HG02870 (cell line): ENCODE results near the gene WSB2.
"Not testable (repeated sequence)": the region's sequence is repeated elsewhere in the genome, so short reads cannot be mapped to it uniquely, and the experiment has no call there.

Experiments used
- ATAC-seq: cut with Tn5 transposase; IDR thresholded peaks from one replicate; pipeline ENCODE4 v1.9.1; 2021; ENCODE audit warnings: mild to moderate bottlenecking, moderate library complexity; ENCODE audit not compliant: unreplicated experiment

The WSB2 gene

DNA sequence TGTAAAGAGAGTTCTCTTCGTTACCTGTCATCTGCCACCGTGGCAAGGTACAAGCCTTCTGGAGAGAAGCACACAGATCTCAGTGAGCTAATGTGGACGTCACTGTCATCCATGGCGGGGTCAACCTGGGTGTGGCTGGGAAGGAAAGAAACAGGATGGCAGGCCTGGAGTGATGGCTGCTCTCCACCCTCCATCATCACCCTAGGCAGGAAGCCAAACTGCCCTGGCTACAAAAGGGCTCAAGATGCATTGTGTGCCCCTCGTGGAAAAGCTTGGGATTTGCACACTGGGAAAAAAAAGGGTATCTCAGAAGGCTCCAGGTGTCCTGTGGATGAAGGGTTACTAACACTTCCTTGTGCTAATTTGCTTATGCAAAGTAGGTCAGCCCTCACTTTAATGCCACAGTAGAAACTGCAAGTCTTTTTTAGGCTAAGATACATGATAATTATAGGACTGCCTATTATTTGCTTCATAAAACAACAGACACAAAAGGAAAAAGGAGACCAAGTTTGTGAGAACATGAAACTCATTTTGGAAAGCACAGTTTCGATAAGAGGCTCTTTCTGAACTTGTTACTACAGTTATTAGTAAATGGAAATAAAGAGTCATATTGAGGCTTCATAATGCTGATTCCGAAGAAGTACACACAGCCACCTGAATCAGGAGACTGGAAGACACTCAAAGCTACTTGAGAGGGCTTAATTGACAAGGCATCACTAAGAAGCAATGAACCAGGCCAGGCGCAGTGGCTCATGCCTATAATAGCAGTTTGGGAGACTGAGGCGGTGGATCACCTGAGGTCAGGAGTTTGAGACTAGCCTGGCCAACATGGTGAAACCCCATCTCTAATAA is 25.6 kb downstream of the WSB2 start:
- peak; percentile 86 for ATAC-seq

DNA sequence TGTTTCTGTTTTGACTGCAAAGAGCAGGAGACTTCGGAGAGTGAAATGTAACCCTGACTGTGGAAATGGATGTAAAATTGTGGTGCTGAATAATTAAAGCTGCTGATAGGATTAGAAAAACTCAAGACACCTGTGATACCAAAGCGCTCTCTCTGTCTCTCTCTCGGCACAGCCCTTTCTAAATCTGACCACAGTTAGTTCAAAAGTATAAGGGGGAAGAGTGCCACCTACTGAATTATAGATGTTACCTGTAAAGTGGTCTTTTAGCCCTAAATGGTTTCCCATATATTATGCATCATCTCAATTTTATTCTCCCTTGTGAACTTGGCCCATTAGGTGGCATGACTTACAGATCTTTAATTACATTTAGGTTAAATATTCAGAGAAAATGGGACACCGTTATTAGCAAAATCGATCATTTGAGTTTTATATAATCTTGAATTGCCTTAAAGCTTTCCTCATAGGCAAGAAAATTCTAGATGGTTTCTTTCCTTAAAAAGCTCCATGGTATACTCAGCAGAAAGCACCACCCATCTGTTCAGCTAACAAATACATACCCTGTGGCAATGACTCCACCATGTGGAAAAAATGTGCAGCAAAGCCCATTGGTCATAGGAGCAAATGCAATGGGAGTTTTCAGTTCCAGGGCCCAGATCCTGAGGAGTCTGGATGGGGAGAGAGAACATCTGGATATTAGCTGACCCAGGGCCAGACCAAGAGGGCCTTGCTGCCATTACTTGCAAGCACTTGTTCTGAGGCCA is 26.4 kb downstream of the WSB2 start:
- ATAC-seq: no peak

DNA sequence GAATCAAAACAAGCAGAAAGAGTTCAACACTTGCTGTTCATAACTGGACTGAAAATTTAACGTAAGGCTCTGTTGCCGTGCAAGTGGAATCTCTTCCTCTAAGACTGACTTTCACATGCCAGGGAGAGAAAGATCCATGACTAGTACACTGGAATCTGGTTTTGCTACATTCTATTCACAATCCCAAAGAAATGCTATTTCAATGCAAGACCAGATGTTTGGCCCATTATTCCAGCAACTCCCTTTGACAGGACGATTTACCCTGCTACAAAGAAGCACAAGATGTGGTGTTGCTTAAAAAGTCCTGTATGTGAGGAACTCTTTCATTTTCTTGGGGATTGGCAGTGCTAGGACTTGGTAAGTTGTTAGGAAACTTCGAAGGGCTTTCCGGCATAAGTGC is 27.1 kb downstream of the WSB2 start:
- no peak for ATAC-seq

DNA sequence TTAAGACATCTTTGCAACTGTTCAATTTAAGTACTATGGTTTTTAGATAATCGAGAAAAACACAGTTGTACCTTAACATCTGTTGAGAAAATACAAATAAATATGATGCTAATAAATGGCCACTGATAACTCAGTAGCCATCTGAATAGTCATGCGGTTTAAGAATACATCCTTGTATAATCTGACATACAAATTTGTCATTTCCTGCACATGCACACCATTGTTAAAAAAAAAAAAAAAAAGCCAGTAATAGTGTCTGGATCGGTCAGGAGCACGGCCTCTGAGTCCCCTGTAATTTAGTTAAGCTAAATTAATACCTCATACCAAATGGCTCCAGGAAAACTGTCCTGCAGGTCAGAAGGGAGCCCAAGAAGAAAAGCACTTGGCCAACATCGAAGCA is 27.7 kb downstream of the WSB2 start:
- no peak for ATAC-seq

DNA sequence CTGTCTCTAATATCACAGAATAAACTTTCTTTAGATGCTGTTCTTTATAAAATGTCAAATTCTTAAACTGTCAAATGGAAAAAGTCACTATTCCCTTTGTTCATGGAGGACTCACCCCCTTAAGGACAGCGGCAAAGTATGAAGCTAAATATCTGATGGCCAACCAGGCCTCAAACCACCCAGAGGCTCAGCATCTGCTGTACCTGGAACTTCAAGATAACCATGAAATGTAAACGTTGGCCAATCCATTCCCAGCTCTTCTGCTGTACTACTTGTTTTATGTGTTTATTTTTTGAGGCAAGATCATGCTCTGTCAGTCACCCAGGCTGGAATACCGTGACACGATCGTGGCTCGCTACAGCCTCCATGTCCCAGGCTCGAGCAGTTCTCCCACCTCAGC is 28.8 kb downstream of the WSB2 start:
- ATAC-seq: no peak

DNA sequence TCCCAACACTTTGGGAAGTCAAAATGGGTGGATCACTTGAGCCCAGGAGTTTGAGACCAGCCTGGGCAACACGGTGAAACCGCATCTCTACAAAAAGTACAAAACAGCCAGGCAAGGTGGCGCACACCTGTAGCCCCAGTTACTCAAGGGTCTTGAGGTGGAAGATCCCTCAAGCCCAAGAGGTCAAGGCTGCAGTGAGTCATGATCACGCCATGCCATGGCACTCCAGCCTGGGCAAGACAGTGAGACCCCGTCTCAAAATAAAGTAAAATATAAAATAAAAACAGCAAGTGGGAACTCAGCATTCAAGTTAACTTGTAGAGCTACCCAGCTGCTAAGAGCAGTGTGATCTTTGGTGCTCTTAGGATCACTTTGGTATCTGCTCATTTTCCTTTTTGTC is 31.8 kb downstream of the WSB2 start:
- no peak for ATAC-seq

DNA sequence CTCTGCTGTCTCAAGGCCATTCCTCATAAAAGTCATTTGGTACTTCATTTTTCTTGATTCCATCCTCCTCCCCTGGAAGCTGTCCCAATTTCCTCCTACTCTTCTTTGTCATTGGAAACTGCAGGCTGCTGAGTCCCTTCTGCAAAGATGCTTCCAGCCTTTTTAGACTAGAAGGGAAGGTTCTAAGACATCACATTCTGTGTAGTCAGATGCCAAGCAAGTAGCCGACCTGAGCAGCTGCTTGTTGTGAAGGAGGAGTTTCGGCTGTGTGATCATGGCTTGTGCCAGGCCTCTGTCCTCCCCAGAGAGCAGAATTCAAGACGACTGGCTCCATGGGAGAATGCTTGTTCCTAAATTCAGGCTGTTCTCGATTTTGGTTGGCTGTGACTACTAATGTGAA is 35.8 kb downstream of the WSB2 start:
- ATAC-seq: no peak

DNA sequence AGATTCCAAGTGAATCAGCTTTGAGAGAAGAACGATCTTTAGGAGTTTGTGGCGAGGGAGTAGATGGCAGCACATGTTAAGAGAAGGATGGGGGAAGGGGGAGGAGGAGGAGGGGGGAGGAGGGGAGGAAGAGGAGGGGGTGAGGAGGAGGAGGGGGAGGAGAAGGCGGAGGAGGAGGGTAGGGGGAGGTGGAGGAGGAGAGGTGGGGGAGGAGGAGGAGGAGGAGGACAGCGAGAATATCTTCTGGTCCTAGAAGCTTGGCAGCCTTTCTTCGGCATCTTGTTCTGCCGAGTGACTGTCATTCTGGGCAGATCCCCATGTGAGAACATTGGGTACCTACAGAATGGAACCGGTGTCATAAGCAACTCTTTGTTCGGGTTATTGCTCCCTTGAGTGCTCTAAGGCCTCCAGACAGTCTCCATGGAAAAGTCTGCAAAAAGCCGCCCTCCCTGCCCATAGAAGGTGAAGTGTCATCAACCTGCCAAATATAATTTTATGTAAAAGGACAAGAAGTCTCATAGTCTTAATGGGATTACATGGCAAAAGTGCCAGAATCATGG is 37.6 kb downstream of the WSB2 start:
- no peak for ATAC-seq

DNA sequence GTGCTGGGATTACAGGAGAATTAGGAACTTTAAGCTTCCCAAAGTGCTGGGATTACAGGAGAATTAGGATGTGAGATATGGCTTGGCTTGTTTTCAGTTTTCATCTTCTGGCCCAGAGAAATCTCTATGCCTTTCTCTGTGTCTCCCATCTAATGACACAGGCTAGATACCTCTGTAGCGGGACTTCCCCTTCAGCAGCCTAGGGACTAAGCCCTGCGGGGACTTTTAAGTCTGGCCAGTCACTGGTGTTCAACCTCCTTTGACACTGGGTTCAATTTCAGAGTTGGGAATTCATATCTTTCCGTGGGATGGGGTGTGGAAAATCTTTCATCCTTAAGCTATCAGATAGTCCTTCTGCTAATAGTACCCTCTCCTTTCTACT is 38.3 kb downstream of the WSB2 start:
- ATAC-seq: no peak

DNA sequence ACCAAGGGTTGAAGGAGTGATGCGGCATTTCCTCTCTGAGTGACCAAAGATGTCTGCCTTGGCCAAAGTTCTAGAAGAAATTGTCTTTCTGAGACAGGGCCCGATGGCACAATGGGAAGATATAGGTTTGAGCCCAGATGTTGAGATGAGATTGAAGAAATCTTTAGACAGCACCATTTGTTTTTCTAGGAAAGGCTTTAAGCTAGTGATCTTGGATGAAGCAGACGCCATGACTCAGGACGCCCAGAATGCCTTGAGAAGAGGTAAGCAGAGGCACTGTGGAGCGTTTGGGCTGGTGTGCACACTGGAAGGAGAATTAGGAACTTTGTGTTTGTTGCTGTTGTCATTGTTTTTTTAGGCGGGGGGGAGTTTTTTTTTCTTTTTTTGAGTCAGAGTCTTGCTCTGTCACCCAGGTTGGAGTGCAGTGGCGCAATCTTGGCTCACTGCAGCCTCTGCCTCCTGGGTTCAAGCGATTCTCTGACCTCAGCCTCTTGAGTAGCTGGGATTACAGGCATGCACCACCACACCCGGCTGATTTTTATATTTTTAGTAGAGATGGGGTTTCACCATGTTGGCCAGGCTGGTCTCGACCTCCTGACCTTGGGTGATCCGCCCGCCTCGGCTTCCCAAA is 38.8 kb downstream of the WSB2 start:
- not testable (repeated sequence) for ATAC-seq

DNA sequence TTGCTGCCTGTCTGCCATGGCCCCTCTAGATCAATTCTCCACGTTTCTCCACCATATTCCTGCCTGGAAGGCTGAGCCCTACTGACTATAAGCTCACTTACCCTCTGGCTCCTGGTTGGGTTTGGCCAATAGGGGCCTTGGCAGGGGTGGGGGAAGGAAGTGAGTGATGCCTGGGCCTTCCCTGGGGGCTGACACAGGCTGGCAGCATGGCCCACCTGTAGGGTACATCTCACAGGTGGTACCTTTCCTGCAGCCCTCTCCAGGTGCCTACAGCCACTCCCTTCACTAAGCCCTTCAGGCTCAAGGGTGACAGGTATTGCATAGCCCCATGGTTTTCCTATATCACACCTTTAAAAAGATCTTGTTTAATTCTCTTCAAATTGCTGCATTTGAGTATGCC is 40.9 kb downstream of the WSB2 start:
- ATAC-seq: no peak

DNA sequence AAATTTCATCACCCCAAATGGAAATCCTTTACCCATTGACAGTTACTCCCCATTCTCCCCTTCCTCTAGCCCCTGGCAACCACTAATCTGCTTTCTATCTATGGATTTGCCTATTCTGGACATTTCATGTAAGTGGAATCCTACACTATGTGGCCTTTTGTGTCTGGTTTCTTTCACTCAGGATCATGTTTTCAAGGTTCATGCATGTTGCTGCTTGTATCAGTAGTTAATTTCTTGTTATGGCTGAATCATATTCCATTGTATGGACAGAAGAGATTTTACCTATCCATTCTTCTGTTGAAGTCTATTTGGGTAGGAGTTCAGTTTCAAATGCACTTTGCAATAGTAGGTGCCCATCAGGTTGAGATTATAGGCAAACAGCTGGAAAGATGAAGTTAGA is 43.1 kb downstream of the WSB2 start:
- no peak for ATAC-seq

DNA sequence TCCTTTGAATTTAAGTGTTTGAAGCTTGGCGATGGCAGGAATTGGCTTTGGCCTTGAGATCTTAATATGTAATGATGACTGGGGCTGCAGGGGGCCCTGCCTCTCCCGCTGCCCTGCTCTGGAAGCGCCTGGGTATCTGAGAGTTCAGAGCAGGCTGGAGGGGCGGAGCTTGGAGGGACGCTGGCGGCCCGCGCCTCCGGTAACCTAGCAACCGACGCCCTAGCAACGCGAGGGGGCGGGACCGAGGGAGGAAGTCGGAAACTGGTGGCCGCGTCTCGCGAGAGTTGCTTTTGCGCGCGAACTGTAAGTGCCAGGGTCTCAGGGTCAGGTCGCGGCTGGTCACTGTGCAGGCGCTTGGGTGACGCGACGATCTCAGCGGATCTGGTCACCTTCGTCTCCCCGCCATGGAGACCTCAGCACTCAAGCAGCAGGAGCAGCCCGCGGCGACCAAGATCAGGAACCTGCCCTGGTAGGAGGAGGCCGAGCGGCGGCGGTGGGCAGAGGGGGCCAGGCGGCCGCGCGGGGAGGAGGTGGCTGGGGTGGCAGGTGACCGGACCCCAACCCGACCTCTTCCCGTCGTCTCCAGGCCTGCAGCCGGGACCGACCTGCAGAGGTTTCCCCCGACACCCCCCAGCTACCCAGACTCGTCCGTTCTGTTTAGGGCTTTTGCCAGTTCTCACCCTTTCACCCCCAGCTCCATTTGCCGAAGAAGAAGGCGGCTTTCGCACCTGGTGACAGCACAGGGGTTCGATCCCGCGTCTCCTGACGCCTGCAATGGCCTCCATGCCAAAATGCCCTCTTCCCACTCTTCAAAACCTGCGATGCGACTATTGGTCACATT is 44.3 kb downstream of the WSB2 start, which contains the start of gene RFC5:
TSS of gene RFC5 (plus strand) at position 280 of the 841 bp plus-strand sequence. CDS start at position 405, 125 bp downstream.
- peak; percentile 99 for ATAC-seq

DNA sequence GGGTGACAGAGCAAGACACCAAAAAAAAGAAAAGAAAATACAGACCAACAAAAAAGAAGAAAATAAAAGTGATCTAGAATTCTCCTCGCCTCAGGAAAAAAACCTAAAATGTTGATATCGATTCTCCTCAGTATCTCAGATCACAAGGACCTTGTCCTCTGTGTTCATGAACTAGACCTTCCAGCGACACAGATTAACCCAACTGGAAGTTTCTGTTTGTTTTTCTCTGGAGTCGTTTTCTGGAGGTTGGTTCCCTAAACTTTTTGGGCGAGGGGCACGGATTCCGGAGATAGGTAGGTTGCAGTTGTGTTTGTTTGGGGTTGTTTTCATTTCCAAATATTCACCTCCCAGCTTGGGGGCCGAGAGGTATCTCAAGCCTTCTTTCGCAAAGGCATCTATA is 45.0 kb downstream of the WSB2 start:
- ATAC-seq: no peak

DNA sequence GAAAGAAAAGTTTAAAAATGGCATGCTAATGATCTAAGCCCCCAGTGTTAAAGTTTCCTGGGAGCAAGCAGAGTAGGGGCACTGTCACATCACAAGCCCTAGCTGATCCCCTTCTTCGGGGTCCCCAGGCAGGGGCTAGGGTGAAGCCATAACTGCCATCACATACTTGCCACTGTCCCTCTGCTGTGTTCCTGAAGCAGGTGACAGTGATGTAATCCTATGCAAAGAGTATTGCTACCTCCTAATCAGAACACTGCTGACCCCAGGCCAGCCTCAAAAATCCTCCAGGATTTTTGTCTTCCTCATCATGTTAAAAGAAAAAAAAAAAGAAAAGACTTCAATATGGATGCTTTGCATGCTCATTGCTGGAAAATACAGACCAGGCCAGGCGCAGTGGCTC is 45.7 kb downstream of the WSB2 start:
- no peak for ATAC-seq

DNA sequence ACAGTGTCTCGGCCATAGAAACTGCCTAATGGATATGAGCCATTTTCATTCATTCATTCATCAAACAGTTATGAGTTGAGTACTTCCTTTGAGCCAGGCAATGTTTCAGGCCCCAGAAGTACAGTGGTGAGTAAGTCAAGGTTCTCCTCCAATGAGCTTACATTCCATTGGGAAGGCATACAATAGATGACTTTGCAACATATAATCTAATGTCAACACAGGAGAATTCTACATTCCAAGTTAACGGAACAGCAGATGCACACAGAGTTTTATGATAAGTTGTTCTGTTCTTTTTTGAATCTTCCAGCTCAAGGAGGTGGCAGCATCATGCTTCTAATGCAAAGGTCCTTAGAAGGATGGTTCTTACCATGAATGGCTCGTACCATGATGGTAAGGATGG is 47.7 kb downstream of the WSB2 start:
- ATAC-seq: no peak

DNA sequence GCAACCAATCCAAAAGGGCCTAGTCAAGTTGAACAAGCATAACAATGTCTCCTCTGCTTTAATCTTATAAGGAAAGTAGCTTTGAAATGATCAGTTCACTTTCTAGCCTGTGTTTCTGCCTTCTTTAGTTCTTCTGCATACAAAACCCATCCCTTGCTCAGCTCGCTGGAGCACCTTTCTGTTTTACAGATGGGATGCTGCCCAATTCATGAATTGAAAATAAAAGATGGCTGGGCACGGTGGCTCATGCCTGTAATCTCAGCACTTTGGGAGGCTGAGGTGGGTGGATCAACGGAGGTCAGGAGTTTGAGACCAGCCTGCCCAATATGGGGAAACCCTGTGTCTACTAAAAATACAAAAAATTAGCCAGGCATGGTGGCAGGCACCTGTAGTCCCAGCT is 49.0 kb downstream of the WSB2 start:
- no peak for ATAC-seq

DNA sequence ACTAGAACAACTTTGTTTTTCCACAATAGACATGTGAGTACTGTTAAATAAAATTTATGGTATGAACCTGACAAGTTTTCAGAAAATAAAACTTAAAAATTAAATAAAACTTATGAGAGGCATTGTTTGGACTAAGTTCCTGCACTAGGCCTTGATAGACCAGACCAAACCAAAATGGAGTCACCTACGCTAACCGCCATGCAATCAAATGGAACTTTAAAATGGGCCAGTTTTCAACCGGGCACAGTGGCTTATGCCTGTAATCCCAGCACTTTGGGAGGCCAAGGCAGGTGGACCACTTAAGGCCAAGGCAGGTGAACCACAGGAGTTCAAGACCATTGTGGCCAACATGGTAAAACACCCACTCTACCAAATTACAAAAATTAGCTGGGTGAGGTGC is 49.6 kb downstream of the WSB2 start:
- ATAC-seq: no peak

DNA sequence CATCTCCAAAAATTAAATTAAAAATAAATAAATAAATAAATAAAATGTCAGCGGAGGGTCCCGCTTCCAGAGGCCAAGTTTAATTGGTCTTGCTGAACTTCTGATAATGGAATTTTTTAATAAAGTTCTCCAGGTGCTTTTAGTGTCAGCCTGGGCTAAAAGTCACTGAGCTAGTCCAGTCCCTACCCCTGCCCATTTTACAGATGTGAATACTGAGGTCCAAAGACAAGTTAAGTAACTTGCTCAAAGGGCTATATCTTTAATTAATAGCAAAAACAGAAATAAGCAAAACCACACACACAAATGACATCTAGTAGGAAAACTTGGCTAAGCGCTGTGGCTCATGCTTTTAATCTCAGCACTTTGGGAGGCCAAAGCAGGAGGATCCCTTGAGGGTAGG is 50.1 kb downstream of the WSB2 start:
- no peak for ATAC-seq

DNA sequence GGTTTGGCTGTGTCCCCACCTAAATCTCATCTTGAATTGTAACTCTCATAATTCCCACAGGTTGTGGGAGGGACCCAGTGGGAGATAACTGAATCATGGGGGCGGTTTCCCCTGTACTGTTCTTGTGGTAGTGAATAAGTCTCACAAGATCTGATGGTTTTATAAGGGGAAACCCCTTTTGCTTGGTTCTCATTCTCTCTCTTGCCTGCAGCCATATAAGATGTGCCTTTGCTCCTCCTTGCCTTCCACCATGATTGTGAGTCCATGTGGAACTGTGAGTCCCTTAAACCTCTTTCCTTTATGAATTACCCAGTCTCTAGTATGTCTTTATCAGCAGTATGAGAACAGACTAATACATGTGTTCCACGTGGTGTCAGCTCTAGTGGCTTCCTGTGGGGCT is 61.2 kb downstream of the WSB2 start:
- not testable (repeated sequence) for ATAC-seq

DNA sequence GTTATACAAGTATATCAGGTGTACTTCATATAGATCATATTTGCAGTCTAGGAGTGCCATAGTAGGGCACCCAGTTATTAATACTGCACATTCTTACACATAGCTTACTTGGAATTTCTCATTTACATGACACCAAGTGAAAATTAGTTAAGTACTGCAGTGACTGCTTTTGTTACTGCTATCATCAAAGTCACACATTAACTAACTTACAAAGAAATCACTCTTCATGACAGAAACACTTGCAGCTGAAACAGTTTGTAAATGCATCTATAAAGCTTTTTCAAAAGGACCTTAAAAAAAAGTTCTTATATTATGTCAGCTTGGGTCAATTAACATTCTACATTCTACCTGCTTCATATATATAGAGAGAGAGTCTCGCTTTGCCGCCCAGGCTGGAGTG is 62.3 kb downstream of the WSB2 start:
- no peak for ATAC-seq
